Inflammatory macrophage treated with lipopolysaccharide for 4 hours (primary cell): ENCODE measurements around the gene ALOXE3.

ENCODE experiments used
- DNase-seq: peaks from one replicate; pipeline ENCODE4 v3.0.0-alpha.2; 2020

ALOXE3 gene

DNA sequence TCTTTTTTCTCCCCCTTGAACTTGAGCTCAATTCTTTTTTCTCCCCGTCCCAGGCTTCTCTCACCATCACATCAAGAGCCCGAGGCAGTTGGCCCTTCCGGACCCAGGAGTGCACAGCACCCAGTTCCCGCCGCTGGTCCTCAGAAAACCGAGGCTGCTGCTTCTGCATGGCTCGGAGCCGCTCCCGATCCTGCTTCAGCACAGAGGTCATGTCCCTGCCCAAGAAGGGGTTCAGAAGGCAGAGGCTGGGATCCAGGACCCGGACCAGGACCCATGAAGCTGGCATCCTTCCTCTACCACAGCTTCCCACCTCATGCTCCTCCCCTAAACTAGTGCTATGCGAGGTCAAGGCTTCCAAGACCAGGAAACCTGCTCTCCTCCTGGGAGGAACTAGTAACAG lies 23.4 kb upstream of the ALOXE3 start:
- DNase-seq = no peak

DNA sequence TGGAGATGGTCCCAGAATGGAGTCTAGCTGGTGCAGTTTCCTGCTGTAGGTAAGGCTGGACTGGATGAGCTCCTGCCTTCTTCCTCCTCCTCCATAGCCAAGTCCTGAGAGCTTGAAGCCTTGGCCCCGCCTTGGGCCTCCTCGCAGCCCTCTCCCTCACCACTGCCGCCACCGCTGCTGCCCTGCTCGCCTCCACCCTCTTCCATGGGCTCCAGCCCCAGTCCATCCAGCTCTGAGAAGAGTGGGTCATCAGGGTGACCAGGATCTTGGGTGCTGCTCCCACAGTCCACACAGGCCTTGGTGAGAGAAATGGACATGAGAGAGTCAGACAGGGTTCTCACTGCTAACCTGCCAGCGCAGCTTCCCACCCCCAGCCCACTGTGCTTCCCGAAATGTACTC lies 22.7 kb upstream of the ALOXE3 start:
- DNase-seq = no peak

DNA sequence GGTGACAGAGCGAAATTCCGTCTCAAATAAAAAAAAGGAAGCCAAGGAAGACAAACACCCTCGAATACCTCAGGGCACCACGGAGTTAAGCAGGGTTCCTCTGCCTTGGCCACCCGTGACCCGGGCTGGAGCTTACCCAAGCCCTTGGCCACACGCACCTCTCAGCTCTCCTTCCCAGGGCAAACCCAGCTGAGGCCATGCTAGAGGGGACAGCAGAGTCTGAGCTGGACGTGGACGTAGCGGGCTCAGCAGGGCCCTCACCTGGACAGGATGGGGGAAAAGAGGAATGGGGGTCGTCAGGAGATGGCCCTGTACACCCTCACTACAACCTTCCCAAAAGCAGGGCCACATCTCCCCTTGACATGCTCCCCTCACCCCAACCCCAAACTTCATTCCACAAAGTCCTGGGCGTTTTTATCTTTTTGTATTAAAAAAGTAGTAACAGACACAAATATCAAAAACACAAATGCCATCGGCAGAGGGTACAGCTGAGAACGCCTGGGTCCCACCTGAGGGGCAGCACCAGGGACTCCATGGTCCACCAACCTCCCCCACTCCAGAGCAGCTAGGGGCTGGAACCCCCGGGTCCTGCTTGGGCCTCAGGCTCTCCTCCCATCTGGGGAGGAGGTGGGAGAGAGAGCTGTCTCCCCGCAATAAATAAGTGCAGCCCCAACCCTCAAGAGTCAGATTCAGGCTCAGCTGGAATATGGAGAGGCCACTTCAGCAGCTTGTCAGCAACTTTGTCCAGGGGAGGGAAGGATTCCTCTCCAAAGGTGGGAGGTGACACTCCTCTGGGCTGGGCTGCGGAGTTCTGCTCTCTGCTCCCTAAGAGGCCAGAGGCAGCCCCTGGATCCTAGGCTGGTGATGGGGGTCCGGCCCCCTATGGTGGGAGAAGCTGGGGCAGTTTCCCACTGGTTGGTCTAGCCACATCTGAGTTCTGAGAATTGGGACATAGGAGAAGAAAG lies 22.0 kb upstream of the ALOXE3 start:
- no peak for DNase-seq

DNA sequence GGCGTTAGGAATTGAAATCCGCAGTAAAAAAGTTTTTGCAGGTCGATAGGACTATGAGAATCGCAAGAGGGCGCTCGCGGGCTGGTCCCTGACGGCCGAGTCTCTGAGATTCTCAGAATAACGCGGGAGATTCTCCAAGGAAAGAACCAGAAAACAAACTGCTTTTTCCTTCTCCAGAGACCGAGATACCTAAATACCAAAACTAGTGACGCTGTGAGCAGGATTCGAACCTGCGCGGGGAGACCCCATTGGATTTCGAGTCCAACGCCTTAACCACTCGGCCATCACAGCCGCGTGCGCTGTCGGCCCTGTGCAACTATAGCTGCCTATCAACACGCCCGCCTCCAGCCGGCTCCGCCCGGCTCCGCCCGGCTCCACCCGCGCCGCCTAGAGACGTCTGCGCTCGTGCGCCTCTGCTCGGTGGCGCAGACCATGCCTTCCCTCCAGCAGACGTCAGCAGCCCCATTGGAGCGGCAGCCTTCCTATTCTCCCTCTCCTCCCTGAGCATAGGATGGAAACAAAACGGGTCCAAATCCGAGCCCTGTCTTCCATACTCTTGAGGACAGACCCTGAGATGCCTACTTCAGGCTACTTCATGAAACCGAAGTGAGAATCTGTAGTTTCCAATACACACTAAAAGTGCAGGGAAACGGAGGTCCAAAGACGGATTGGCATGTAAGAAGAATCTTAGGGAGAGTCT lies 20.5 kb upstream of the ALOXE3 start:
- DNase-seq = peak; percentile 97

DNA sequence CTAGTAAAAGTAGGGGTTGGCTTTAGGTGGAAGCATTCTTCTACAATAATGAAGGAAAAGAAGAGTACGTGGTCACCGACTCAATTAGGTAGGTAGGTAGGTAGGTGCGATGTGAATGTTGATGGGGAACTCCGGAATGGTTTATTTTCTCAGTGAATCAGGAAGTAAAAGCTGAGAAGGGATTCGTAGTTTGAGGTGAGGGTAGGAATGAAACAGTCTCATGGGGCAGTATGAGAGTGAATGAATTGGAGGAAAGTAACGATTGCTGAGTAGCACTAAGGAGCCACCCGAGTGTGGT lies 20.0 kb upstream of the ALOXE3 start:
- DNase-seq = no peak

DNA sequence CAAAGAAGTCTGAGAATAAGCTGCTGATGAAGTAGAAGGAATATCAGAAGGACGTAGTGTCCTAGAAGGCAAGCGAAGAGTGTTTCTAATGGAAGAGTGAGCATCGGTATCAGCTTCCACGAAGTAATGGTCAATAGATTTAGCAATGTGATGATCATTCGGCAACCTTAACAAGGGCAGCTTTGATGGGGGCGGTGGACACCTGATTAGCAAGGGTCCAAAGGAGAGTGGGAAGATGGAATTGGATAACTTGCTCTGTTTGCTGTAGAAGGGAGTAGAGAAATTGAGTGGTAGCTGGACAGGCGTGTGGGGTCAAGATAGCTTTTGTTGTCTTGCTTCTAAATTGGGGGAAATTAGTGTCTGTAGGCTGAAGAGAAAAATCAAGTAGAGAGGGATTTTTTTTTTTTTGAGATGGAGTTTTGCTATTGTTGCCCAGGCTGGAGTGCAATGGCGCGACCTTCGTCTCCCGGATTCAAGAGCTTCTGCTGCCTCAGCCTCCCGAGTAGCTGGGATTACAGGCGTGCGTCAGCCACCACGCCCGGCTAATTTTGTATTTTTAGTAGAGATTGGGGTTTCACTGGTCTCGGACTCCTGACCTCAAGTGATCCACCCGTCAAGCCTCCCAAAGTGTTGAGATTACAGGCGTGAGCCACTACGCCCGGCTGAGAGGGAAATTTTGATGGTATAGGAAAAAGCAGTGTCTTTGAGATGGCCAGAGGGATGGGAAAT lies 19.5 kb upstream of the ALOXE3 start:
- DNase-seq = no peak

DNA sequence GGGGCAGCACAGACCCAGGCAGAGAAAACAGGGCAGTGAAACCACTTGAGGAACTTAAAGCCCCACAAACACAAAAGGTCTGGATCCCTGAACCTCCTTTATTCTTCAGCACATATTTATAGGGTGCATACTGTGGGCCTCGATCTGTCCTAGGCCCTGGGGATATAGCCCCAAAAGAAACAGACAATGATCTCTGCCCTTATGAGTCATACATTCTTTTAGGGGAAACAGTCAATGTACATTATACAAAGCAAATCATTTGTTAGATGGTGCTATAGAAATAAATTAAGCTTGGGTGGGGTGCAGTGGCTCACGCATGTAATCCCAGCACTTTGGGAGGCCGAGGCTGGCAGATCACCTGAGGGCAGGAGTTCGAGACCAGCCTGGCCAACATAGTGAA lies 15.6 kb upstream of the ALOXE3 start:
- DNase-seq = no peak

DNA sequence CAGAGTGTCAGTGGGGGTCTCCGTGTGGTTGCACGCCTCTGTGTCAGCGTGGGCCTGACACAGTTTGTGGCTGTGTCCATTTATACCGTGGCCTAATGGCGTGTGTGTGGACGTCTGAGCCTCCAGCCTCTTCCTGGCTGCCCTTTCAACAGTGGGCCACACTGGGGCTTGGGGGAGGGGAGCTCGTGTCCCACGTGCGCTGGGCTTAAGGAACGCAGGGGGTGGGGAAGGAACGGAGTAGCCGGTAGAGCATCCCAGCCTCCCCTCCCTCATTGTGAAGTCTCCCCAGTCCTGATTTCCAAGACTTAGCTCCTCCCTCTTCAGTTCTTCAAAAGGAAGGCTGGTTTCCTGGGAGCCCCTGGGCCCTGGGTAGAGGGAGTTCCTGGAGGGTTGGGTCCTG lies 15.1 kb upstream of the ALOXE3 start:
- DNase-seq = no peak

DNA sequence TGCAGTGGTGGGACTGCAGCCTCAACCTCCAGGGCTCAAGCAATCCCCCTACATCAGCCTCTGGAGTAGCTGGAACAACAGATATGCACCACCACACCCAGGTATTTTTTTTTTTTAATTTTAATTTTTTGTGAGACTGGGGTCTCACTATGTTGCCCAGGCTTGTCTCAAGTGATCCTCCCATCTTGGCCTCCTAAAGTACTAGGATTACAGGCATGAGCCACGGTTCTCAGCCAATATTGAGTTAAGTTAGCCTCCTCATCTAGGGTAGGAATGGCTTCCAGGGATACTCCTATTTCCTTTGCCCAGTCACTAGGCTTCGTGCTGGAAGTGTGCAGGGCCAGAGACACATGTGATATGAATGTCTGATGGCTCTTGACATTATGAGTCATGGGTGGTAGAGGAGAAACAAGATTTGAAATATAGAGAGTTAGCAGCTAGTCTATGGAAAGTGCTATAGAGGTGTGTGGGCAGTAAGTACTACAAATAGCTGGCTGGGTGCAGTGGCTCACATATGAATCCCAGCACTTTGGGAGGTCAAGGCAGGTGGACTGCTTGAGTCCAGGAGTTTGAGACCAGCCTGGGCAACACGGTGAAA lies 13.6 kb upstream of the ALOXE3 start:
- DNase-seq = no peak

DNA sequence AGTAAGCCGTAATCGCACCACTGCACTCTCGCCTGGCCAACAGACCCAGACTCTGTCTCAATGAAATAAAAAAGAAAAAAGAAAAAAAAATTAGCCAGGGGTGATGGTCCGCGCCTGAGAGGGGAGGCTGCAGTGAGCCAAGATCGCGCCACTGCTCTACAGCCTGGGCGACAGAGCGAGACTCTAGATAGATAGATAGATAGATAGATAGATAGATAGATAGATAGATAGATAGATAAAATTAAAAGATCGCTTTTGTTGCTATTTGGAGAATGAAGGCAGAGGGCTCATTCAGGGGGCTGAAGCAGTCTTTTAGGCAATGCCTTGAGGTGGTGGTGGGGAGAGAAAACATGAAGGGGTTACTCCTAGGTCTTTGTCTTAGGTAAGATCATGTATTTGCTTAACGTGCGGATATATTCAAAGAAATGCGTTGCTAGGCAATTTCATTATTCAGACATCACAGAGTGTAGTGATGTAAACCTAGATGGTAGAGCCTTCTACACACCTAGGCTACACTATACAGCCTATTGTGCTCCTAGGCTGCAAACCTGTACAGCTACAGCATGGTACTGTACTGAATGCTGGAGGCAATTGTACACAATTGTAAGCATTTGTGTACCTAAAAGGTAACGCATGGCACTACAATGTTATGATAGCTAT lies 9.9 kb upstream of the ALOXE3 start:
- no peak for DNase-seq

DNA sequence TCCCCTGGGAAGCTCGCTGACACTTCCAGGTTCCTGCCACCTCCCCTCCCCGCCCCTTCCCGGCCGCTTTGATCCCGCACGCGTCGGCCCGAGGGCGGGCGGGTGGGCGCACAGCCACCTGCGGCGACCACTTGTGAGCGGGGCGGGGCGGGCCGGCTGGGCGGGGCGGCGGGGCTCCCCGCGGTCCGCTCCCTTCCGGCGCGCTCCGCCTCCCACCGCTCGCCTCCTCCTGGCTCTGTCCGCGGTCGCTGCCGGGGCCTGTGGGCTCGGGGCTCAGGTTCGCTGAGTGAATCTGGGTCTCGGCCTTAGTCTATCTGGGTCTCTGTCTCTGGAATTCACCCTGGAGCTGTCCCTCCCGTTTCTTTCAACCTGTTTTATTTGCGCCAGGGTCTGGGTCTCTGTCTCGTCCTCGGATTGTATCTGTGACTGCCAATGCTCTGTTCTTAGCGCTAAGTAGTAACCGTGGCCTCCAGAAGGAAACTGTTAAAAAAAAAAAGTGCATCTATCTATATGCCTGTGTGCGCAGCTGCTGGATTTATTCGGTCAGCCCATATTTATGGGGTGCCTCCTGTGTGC lies 8.3 kb upstream of the ALOXE3 start:
- DNase-seq = no peak

DNA sequence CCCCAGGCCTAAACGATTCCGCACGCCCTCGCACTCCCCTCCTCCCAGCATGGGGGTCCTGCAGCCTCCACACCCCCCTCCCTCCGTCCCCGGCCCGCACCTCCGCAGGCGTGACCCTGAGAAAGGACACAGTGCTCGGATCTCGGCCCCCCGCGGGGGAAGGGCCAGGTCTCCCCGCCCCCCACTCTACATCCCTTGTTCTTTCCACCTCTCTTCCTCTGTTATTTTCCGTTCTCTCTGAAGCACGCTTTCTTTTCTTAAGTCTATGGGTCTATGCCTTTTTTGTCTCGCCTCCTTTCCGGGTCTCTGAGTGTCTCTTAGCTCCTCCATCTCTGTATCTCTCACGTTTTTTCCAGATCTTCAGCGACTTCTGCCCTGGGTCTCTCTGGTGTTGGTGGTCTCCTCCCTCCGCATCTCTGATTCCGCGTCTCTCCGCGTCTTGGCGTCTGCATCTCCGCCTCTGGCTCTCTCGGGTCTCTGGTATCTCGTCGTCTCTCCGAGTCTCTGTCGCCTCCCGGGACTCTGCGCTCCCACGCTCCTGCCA lies 7.7 kb upstream of the ALOXE3 start:
- no peak for DNase-seq

DNA sequence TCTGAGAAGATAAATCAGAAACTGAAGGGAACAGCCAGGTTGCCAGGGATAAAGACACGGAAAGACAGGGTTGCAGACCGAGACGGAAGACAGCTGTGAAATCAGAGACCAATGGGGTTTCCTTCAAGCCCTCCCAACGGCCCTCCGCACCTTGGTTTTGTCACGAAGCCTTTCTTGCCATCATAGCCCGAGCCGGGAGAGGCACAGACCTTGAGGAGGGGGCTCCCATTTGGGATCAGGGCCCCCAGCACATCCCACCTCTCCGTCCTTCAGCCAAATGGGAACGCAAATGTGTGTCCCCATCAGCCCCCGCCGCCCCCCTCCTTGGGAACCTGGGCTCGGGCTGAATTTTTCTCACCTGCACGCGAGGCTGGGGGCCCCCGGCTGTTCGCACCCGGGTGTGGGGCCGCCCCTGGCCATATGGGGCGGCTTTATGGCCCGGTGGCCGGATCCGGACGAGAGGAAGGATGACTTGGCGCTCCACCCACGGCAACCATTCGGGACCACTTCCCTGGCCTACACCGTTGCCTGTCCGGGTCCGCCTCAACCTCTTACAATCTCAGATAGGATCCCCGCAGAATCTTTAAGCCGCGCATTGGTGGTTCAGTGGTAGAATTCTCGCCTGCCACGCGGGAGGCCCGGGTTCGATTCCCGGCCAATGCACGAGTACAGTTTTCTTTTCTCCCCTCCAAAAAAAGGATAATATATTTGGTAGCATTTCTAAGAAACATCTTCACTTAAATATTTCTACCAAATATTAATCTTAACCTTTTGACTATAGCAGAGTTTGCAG lies 7.0 kb upstream of the ALOXE3 start:
- peak; percentile 69 for DNase-seq

DNA sequence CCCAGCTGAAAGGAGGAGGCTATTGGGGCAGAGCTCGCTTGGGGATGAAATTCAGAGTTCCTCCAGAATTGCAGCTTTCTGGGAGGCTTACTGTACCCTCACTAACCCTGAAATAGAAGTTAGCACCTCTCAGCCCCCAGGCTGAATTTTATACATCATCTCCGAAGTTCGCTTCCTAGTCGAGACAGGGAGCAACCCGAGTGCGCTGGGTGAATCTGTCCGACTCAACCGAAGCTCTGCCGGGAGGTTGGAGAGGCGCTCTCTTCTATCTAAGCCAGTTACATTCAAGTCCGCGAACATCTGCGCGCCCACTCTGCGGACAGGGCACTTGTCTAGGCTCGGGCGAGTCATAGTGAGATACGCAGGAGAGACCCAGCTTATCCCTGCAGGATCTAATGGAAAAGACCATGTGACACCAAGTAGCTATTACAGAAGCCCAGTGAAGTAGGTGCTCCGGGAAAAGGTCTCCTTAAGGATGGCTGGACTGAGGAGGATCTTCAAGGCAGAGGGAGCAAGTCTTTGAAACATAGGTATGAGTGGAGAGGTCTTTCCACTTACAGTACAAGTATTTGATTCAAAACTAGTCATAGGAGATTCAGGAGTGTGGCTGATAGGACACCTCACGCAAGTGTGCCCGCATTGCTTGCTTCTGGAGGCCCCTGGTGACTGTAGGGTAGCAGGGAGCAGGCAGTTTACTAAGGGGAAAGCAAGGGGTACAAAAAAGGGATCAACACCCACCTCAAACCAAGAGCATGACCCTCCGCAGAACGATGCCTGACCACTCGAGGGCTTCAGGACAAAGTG lies 6.2 kb upstream of the ALOXE3 start:
- no peak for DNase-seq

DNA sequence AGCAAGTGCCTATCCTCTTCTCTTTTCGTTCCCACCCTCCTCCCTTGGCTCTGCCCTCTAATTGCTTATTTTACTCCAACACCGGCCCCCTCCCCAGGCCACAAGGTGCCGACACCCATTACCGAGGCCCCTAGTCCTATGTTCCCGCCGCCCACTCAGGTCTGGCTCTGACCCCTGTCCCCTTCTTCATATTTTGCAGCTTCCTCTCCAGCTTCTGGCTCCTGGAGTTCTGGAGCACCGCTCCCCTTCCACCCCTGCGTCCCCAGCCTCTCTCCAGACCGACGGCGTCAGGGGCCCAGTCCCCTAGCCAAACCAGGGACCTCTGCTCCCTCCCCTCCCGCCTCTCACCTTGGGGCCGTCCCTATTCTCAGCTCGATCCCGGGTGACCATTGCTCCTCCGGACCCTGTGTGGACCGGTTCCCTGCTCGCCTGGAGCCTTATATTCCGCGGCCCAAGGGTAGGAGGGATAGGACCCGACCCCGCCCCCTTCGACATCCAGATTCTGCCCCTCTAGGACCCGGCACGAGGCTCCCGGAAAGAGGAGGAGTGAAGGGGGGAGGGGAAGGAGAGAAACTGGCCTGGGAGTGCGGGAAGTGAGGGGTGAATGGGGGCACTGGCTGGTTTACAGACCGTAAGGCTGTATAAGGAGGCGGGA lies 5.5 kb upstream of the ALOXE3 start, which contains the start of gene HES7:
Gene HES7, minus strand, starts transcription at position 412 of the 655 bp plus-strand sequence. Its CDS starts 22 bp downstream, at position 390.
- no peak for DNase-seq

DNA sequence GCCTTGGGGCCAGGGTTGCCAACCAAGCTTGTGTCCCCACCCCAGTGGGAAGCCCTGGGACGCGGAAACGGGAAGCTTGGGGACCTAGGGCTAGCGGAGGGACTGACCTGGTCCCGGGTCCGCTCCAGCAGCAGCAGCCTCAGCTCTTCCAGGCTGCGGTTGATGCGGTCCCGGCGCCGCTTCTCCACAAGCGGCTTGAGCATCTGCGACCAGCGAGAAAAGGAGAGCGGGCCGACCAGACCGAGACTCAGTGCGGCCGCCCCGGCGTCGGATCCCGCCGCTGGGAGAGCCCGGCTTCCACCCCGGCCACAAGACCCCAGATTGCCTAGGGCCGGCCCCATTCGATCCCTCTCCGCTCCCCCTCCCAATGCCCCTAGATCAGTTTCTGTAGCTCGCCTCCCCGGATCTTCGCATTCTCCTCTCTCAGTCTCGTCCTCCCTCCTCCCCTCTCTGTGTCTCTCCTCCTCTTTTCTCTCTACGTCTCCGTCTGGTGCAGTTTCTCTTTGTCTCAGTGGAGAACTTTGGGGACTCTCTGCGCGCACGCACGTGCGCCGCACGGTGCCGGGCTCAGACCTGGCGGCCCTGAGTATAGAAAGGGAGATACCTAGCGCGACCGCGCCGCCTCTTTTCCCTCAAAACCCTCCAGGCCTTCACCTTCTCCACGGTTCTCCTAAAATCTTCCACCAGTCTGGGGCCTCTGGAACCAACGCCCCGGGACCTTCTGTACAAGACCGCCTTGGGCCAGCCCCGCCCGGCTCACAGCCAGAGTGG lies 4.8 kb upstream of the ALOXE3 start:
- no peak for DNase-seq

DNA sequence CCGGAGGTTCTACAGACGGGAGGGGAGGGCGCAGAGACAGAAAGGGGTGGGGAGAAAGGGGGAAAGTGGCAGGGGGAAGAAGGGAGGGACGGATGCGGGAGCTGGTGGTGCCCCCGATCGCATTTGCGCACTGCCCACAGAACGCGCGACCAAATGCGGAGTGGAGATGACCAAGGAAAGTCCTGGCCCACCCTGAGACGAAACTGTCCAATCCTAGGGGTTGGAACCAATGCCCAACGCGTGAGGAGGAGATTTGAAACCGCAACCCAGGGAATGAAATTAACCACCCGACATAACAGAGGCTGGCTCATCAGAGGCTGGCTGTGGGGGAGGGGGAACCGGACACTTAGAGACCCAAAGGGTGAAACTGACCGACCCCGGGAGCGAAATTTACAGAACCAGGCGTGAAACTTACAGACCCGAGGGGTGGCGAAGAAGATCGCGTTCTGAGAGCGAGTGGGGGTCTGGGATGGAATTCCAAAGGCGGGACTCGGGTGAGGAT lies 4.2 kb upstream of the ALOXE3 start:
- DNase-seq = no peak

DNA sequence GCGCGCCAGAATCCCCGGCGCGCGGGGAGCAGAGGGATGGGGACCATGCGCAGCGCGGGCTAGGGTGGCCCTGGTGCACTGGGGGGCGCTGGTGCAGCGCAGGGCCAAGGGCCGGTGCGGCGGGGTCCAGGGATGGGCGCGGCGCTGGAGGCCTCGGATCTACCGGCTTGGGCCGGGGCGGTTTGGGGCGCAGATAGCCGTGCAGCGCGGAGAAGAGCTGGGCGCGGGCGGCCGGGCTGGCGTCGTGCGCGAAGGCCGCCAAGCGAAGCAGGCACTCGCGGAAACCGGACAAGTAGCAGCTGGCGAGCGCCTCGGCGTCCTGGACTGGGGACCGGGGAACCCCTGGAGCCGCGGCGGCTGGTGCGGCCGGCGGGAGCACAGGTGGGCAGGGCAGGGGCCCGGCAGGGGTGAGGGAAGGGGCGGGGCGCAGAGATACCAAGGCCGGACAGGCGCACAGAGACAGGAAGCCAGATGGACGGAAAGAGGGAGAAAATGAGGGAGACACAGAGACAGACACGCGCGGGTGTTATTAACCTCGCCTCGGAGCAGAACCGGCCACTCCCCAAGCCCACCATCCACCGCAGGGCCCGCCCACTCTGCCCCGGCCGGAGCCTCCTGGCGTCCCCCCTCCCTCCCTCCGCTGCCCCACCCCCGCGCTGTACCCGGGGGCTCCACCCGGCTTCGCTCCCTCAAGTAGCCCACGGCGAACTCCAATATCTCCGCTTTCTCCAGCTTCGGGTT lies 3.5 kb upstream of the ALOXE3 start:
- DNase-seq = peak; percentile 42
